GM21423 (cell line): ENCODE measurements around the gene GOLGA2.

Source experiments
- ATAC-seq: cut with Tn5 transposase; IDR thresholded peaks from one replicate; pipeline ENCODE4 v1.9.1; 2021; ENCODE audit warnings: mild to moderate bottlenecking, moderate library complexity; ENCODE audit not compliant: unreplicated experiment

Gene GOLGA2

DNA sequence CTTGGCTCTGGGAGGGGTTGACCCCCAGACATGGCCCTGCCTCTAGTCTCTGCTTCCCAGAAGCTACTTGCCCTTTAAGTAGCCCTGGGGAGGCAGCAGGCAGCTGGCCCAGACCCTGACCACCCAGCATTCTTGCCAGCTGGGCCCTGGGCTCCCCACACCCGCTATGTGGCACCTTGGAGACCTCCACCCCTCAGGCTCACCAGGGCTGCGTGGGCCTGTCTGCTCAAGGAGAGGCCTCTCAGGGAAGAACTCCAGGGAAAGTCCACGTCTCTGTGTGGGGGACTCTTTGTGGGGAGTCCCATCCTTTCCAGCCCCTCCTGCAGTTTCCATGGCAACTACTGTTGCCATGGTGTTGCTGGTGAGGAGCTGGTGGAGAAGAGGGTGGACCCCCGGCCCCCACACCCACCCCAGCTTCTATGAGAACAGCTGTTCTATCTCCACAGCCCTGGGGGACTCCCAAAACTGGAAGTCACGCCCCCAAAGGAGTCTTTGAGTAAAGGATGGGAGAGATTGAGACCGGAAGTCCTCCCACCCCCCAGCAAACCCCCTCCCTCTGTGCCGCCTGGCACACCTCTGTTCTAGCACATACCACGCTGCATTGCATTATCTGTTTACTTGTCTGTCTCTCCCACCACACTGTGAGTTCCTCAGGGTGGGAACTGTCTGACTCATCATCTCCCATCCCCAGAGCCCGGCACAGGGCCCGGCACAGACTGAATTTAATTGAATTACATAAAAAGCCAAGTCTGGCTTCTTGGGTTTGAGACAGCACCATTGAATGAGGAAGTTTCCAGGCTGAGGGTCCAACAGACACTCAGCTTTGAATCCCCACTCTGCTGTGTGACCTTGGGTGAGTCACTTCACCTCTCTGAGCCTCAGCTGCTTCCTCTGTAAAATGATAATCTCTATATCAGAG lies 60.1 kb downstream of the GOLGA2 start:
- no peak for ATAC-seq

DNA sequence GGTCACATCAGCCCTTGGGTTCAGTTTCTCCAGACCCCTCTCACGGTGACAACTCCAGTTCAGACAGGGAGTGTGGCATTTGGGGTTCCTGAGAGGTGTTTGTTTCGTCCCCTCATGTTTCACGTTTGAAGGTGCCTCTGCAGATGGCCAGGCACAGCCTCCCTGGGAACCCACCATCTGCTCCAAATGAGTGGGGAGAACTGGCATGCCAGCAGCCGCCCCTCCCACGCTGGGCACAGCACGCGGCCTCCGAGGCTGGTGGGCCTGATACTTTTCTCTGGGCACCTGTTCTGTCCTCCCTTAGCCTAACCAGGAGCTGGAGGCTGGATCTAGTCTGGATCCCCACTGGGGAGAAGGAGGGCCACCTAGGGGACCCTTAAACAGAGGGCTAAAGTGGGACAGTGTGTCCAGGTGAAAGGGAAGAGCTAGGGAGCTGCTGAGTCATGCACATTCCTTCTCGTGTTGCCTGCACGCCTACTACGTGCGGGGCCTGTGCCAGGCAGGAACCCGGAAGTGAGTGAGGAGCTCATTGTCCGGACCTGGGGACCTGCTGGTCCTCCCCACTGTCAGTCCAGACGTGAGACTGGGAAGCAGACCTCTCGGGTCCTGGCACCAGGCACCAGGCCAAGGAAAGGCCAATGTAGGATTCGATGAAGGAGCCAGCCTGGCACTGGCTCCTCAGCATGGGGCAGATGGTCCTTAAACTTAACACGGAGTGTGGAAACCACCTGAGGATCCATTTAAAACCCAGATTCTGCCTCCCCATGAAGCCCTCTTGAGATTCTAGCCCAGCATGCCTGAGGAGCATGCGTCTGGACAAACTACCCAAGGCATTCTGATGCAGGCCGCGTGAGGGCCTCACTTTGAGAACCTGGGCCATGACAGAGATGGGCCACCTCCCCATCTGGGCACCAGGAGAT lies 61.0 kb downstream of the GOLGA2 start:
- no peak for ATAC-seq

GRCh38 chr9:128213746-128214497 lies 61.9 kb downstream of the GOLGA2 start:
- no peak for ATAC-seq

GRCh38 chr9:128211981-128212281 lies 63.9 kb downstream of the GOLGA2 start:
- no peak for ATAC-seq

GRCh38 chr9:128211186-128211980 lies 64.4 kb downstream of the GOLGA2 start:
- no peak for ATAC-seq

DNA sequence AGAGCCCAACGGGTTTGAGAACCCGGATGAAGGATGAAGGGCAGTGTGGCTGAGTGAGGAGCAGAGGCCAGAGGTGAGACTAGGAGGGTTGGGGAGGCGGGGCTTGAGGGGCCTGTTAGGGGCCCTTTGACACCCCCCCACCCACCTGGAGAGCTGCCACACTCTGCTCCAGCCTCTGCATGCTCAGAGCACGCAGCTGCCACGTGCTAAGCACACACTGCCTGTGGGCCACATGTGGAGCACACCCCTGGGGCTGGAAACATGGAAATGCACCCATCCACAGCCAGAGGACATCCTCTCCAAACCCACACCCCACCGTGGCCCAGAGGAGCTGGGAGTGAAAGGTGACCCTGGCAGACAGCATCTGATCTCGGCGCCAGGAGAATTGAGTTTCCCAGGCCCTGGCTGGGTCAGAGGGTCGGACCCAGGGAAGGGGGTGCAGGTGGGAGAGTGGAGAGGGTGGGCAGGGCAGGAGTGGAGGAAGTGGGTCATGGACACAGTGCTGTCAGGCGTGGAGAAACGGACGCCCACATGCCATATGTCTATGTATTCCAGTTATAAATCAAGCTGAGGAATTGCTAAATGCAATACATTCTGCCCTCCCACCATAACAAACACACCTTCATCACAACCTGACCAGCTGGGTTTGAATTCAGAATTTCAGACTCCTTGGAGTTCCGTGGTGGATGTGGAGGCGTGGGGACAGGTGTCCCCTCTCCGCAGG lies 66.7 kb downstream of the GOLGA2 start:
- ATAC-seq: no peak

- no peak for ATAC-seq
Observed at GRCh38 chr9:128208386-128208785, 67.4 kb downstream of the GOLGA2 start.

DNA sequence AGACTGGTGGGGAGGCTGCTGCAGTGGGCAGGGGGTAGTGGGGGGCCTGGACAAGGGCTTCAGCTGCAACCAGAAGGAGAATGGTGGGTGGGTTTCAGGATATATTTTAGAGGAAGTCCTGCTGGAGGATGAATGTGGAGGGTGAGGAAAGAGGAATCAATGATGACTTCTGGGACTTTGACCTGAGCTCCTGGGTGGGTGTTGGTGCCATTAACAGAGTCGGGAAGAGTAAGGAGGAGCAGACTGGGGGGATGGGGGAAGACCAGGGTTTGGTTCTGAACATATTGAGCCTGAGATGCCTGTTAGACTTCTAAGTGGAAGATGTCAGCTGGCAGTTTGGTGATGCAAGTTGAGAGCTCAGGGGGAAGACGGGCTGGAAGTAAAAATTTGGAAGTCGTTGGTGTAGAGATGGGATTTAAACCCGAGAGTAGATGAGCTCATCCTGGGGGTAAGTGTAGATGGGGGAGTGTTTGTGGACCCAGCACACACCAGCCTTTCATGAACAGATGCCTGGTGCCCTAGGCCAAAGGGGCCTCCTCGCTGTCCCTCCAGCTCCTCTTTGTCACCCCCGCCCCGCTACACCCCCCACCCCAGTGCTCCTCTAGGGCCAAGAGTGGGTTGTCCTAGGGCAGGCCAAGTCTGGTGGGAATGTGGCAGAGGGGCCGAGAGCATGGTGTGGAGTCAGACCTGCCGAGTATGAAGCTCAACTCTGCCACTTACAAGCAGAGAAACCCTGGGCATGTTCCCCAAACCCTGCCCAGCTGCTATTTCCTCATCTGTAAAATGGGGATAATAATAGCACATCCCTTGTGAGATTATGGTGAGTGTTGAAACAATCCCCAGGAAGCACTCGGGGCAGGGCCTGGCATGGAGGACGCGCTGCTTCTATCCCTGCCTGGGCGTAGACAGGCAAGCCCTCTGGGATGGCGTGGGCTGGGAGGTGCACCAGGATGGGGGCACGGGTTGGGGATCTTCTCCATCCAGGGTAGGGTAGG lies 68.6 kb downstream of the GOLGA2 start:
- ATAC-seq: no peak

- no peak for ATAC-seq
Observed at GRCh38 chr9:128206484-128206883, 69.3 kb downstream of the GOLGA2 start.
